Activated CD4-positive, alpha-beta T cell treated with anti-CD3 and anti-CD28 coated beads, Interleukin-2, amount 10 ng/mL, durations not matched to agents 7 days and 5 days (primary cell): ENCODE data around the gene SPDYE17. TPM values are rescaled to one million over a fixed set of nuclear protein-coding genes. Genes with fewer than 3 reads are reported as not detected.
"Not testable (repeated sequence)": the region's sequence is repeated elsewhere in the genome, so short reads cannot be mapped to it uniquely, and the experiment has no call there.

Experiments
- CTCF ChIA-PET: fragments of 350-600 bp; sonication (Branson Sonifier 250); formaldehyde crosslinking; loops from one replicate; lab custom pipeline; 2021; ENCODE audit warnings: antibody characterized with exemption; lab: Charles Lee
- POLR2A ChIA-PET: fragments of 350-600 bp; sonication (Branson Sonifier 250); formaldehyde crosslinking; loops from one replicate; lab custom pipeline; 2021; ENCODE audit warnings: antibody characterized with exemption; lab: Charles Lee
- DNase-seq: peaks from one replicate; pipeline ENCODE4 v3.0.0-alpha.2; 2020
- H3K27ac Mint-ChIP-seq: one replicate; pipeline ENCODE4 v1.8.0; 2021; ENCODE audit warnings: mild to moderate bottlenecking, moderate library complexity, mixed read lengths
- H3K27me3 Mint-ChIP-seq: one replicate; pipeline ENCODE4 v1.8.0; 2021; ENCODE audit warnings: mixed read lengths
- H3K36me3 Mint-ChIP-seq: one replicate; pipeline ENCODE4 v1.8.0; 2021; ENCODE audit warnings: low read depth, mixed read lengths
- H3K4me1 Mint-ChIP-seq: one replicate; pipeline ENCODE4 v1.8.0; 2021; ENCODE audit warnings: mixed read lengths
- H3K4me3 Mint-ChIP-seq: one replicate; pipeline ENCODE4 v1.8.0; 2021; ENCODE audit warnings: mild to moderate bottlenecking, moderate library complexity, mixed read lengths
- H3K9me3 Mint-ChIP-seq: one replicate; pipeline ENCODE4 v1.8.0; 2021; ENCODE audit warnings: mixed read lengths
- total RNA-seq, 2 experiments: library from RNA; stranded (reverse); gene quantifications; one replicate each; pipeline ENCODE4 v1.2.3, GENCODE V29; 2021

Gene SPDYE17
- total RNA-seq, 2 experiments from 2014 or later = not detected

DNA sequence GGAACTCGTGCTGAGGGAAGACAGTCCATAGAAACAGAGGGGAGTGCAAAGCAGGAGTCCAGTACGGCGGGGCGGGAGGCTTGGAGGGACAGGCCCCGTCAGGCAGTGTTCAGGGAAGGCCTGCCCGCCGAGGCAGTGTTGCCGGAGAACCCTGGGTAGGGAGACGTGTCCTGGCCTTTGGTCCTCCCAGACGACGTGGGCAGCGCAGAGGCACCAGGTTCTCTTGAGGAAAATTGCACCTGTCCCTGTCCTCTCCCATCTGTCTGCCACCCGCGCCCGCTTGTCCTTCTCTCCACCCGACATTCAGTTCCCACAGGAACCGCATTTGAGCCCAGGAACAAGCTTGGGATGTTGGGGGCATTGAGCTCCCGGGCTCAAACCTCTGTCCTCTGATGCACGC, 38.3 kb downstream of the SPDYE17 start:
- CTCF ChIA-PET, H3K9me3 Mint-ChIP-seq, DNase-seq, POLR2A ChIA-PET, H3K4me3 Mint-ChIP-seq, H3K4me1 Mint-ChIP-seq, H3K27me3 Mint-ChIP-seq, H3K36me3 Mint-ChIP-seq, H3K27ac Mint-ChIP-seq: not testable (repeated sequence)

DNA sequence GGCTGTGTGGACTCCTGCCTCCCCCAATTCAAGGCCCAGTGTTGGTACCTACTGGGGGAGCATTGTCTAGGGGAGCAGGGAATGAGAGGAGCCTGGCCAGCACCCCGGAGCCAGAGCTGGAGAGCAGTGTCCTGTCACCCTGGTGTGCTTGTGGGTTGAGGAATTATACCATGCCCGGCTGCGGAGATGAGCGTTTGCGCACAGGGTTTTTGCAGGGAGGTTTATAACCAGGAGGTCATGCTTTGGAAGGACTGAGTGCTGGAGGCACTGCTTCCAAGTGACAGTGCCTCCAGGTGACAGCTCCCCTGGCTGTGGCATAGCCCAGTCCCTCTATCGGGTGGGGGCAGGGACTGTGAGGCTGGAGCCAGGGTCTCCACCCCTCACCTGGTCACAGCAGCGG, 39.3 kb downstream of the SPDYE17 start:
- H3K36me3 Mint-ChIP-seq, H3K4me1 Mint-ChIP-seq, H3K4me3 Mint-ChIP-seq, H3K27ac Mint-ChIP-seq, H3K27me3 Mint-ChIP-seq, DNase-seq, CTCF ChIA-PET, POLR2A ChIA-PET, H3K9me3 Mint-ChIP-seq: not testable (repeated sequence)

DNA sequence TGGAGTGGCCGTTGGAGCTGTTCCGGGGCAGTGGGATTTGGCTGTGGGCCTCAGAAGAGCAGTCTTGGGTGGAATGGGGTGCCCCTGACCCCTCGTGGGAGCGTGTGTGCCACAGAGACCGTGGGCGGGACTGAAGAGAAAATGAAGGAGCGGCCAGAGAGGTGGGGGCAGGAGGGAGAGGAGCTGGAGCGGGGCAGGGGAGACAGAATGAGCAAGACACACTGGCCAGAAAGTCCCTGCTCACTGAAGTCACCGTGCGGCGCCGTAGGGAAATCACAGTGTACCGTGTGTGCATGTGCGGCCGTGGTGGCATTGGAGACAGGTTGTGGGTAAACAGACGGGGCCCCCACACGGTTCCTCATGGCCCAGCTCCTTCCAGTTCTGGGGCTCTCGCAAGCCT, 40.0 kb downstream of the SPDYE17 start:
- H3K4me1 Mint-ChIP-seq, H3K36me3 Mint-ChIP-seq, DNase-seq, H3K9me3 Mint-ChIP-seq, POLR2A ChIA-PET, H3K27me3 Mint-ChIP-seq, H3K4me3 Mint-ChIP-seq, CTCF ChIA-PET, H3K27ac Mint-ChIP-seq: not testable (repeated sequence)

DNA sequence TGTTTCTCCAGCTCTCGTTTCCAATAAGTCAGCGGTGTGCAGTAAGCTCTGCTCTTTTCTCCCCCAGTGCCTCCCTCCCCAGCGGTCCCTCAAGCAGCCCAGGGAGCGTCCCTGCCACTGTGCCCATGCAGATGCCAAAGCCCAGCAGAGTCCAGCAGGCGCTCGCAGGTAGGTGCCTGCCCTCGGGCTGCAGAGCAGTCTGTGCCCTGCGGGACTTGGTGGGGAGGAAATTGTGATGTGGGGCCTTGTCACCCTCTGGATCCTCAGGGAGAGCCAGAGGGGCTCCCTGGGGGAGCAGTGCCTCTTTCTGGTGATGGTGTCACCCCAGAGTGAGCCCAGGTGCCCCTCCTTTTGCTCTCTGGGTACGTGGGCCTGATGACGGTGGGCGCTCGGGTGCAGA, 42.0 kb downstream of the SPDYE17 start:
- CTCF ChIA-PET, H3K27me3 Mint-ChIP-seq, H3K27ac Mint-ChIP-seq, POLR2A ChIA-PET, H3K36me3 Mint-ChIP-seq, DNase-seq, H3K9me3 Mint-ChIP-seq, H3K4me3 Mint-ChIP-seq, H3K4me1 Mint-ChIP-seq: not testable (repeated sequence)

DNA sequence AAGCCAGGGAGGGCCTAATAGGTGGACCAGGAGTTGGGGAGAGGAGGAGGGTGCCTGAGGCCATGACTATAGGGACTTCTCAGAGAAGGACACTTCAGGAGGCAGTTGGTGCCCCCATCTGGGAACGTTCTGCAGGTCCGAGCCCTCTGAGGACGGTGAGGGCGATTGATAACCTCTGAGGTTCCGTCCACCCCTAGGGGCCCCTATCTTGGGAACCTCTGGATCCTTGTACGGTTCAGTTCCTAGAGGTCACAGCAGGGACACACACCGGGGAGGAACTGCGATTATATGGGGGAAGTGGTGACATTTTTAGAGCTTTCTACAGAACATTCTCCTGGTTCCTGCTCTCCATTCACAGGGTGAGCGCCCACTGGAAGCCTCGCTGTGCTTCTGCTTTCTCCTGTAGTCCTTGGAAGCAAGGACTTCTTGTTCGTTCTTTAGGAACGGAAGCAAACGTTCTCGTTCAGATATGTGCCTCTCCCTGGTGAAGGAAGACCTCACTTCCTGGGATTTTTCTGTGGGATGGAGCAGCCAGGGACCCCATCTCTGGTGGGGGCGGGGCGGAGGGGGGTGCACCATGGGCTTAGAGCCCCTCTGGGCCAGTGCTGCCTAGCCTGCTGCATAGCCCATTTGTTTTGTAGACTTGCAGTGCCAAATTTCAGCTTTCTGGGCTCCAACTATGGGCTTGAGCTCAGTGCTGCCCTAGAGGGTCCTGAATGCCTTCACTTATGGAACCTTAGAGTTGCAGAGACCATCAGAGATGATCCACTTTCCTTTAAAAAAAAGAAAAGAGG, 46.0 kb downstream of the SPDYE17 start:
- CTCF ChIA-PET, H3K27ac Mint-ChIP-seq, H3K4me1 Mint-ChIP-seq, POLR2A ChIA-PET, H3K9me3 Mint-ChIP-seq, H3K4me3 Mint-ChIP-seq, H3K27me3 Mint-ChIP-seq, DNase-seq, H3K36me3 Mint-ChIP-seq: not testable (repeated sequence)

DNA sequence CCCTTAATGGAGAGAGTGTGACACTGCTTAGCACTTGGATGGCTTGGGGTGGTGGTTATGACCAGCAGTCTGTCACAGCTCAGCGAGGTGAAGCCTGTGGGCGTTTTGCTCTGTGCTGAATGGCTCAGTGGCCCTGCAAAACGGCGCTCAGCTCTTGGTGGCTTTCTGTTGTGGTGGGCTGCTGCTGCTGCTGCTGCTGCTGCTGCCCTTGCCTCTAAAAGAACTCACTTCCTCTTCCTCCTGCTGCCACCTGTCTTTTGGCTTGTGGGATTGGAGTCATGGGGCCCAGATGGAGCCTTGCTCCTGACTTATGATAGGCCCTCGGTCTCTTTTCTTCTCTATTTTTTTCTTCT, 47.4 kb downstream of the SPDYE17 start:
- CTCF ChIA-PET, H3K27ac Mint-ChIP-seq, POLR2A ChIA-PET, H3K4me1 Mint-ChIP-seq, H3K9me3 Mint-ChIP-seq, H3K36me3 Mint-ChIP-seq, H3K4me3 Mint-ChIP-seq, H3K27me3 Mint-ChIP-seq, DNase-seq: not testable (repeated sequence)

DNA sequence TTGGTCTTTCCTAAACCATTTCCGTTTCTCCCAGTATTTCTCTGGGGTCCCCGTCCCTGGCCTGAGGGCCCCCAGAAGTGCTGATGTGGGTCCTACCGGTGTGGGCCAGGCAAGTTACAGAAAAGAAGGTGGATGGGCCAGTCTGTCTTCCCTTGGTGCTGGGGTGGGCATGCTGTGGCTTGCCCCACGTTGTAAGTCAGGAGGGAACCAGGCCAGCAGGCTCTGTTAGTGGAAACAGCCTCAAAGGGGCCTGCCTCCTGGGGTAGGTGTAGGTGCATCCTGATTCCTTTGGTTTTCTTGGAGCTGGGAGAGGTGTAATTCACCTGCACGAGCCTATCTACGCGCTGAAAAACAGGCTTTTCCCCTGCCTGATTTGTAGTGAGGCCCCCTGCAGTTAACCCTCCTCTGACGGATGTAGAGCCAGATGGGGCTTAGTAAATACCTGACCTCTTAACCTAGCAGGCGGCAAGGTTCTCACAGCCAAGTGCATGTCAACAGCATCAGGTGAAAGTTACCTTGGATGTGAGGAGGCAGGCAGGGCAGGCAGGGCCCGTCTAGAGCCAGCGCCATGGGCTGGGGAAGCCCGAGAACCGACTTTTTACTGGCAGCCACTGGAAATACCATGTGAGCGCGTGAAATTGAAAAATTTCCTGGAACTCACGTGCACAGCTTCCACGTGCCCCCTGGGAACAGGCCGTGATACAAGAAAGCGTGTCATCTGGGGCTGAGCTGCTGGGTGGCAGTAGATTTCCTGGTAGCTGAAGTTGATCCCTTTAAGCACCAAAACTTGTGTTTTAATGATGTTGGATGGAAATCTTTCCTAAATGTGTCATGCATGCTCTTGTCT, 48.0 kb downstream of the SPDYE17 start:
- H3K4me1 Mint-ChIP-seq, H3K27me3 Mint-ChIP-seq, H3K36me3 Mint-ChIP-seq, H3K4me3 Mint-ChIP-seq, DNase-seq, H3K9me3 Mint-ChIP-seq, CTCF ChIA-PET, H3K27ac Mint-ChIP-seq, POLR2A ChIA-PET: not testable (repeated sequence)

DNA sequence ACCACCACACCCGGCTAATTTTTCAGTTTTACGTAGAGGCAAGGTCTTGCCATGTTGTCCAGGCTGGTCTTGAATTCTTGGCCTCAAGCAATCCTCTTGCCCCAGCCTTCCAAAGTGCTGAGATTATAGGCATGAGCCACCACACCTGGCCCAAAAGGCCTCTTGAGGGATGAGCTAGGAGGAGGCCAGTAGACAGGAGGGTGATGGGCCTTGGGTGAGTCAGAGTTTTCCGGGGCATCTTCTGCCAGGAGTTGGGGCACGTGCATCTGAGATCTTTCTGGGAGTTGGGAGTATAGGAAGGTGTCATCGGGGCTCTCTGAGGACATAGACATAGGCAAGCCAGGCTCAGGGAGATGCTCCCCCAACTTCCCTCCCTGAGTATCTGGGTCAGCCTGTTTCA, 48.8 kb downstream of the SPDYE17 start:
- H3K9me3 Mint-ChIP-seq, H3K4me3 Mint-ChIP-seq, H3K36me3 Mint-ChIP-seq, H3K4me1 Mint-ChIP-seq, CTCF ChIA-PET, POLR2A ChIA-PET, H3K27me3 Mint-ChIP-seq, DNase-seq, H3K27ac Mint-ChIP-seq: not testable (repeated sequence)

DNA sequence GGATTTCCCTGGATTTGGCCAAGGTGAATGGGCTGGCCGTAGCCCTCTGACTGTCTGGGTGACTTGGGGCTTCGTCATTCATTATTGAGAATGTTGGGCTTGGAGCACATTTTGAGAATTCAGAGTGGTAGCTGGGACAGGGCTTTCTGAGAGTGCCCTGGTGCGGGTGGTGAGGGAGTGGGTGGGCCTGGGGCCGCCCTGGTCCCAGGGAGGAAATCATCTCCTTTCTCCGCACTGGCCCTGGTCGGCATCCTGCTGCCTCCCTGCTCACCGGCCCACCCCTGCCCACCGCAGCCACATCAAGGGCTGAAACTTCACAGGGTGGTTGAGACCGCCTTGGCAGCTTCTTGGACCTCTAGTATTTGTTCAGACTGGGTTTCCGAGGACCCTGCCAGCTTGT, 49.7 kb downstream of the SPDYE17 start:
- H3K4me1 Mint-ChIP-seq, H3K27ac Mint-ChIP-seq, CTCF ChIA-PET, H3K4me3 Mint-ChIP-seq, H3K9me3 Mint-ChIP-seq, DNase-seq, POLR2A ChIA-PET, H3K27me3 Mint-ChIP-seq, H3K36me3 Mint-ChIP-seq: not testable (repeated sequence)

DNA sequence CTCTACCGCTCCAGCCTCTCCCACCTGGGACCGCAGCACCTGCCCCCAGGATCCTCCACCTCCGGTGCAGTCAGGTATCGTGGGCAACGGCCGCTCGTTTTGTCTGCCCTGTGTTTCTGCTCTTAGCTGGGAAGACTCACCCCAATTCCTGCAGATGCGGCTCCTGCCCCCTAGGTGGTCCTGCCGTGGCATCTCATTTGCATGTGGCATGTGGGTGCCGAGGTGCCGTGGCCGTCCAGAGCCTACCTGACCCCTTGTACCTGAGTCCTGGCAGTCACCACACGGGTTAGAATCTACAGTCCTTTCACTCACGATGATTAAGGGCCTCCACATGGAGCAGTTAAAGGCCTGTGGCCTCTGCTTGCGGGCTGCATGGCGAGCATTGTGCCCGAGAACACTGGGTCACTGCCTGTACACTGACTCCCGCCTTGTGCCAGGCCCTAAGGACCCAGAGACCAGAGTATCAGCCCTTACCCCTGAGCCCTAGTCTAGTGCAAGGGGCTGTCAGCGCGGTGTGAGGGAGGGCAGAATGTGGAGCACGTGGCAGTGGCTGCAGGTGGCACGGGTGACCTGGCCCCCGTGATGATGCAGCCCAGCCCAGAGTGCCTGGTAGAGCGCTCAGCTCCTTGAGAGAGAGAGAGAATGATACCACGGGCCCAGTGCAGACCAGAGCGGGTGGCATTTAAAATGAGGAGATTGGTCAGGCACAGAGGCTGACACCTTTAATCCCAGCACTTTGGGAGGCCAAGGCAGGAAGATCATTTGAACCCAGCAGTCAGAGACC, 50.8 kb downstream of the SPDYE17 start:
- H3K27me3 Mint-ChIP-seq, DNase-seq, H3K9me3 Mint-ChIP-seq, H3K27ac Mint-ChIP-seq, CTCF ChIA-PET, H3K4me3 Mint-ChIP-seq, H3K36me3 Mint-ChIP-seq, H3K4me1 Mint-ChIP-seq, POLR2A ChIA-PET: not testable (repeated sequence)

DNA sequence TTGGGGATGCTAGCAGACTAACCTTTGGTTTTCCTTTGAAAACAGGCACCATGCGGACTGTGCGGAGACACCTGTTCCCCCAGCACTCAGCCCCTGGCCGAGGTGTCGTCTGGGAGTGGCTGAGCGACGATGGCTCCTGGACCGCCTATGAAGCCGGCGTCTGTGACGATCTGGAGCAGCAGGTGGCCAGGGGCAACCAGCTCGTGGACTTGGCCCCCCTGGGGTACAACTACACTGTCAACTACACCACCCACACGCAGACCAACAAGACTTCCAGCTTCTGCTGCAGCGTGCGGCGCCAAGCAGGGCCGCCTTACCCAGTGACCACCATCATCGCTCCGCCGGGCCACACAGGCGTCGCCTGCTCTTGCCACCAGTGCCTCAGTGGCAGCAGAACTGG, 51.6 kb downstream of the SPDYE17 start:
- POLR2A ChIA-PET = not testable (repeated sequence)

DNA sequence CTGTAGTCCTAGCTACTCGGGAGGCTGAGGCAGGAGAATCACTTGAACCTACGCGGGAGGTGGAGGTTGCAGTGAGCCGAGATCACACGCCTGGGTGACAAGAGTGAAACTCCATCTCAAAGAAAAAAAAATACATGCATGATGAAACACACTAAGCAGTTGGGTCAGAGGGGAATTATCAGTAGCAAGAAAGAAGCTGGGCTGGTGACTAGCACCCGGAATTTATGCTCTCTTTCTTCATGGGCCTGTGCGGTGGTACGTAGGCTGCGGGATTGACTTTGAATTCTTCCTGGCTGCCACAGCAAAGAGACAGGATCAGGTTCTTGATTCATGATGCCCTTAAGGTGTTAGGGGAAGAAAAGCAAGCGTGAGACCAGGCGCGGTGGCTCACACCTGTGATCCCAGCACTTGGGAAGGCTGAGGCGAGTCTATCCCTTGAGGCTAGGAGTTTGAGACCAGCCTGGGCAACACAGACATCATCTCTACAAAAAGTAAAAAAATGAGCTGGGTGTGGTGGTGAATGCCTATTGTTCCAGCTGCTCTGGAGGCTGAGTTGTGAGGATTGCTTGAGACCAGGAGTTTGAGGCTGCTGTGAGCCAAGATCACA, 54.3 kb downstream of the SPDYE17 start:
- H3K4me3 Mint-ChIP-seq, CTCF ChIA-PET, H3K27me3 Mint-ChIP-seq, H3K27ac Mint-ChIP-seq, H3K9me3 Mint-ChIP-seq, POLR2A ChIA-PET, DNase-seq, H3K4me1 Mint-ChIP-seq, H3K36me3 Mint-ChIP-seq: not testable (repeated sequence)

More for the DNA sequence above, 51.6 kb downstream of the SPDYE17 start:
- H3K27me3 Mint-ChIP-seq, H3K4me1 Mint-ChIP-seq, H3K27ac Mint-ChIP-seq, DNase-seq, H3K4me3 Mint-ChIP-seq, H3K9me3 Mint-ChIP-seq, H3K36me3 Mint-ChIP-seq, CTCF ChIA-PET: not testable (repeated sequence)
